HCT116 (cell line): Measurements from ENCODE around the gene AGK. TPM values are rescaled to one million over a fixed set of nuclear protein-coding genes. Genes with fewer than 3 reads are reported as not detected.

Experiments
- ATAC-seq: fragments of 200-7000 bp; cut with Tn5 transposase; 2 replicates; pipeline ENCODE4 v1.9.1; 2020; ENCODE audit warnings: mild to moderate bottlenecking, moderate library complexity
- BruUV-seq: library from RNA; stranded (reverse); fragments of 400-500 nt; replicated peaks from 2 replicates; lab custom pipeline; 2021; lab: Mats Ljungman, UMichigan
- CTCF ChIA-PET: fragments of 300-600 bp; sonication (Branson Sonifier 250); formaldehyde crosslinking; loops from one replicate; lab custom pipeline; 2021; ENCODE audit warnings: antibody characterized with exemption; lab: Charles Lee
- POLR2A ChIA-PET: fragments of 300-600, 350-600 bp; sonication (Branson Sonifier 250); formaldehyde crosslinking; loops from one replicate; lab custom pipeline; 2021; ENCODE audit warnings: antibody characterized with exemption; lab: Charles Lee
- RAD21 ChIA-PET, 2 experiments: fragments of 300-600 bp; sonication (Branson Sonifier 250); formaldehyde crosslinking; loops; one replicate each; lab custom pipeline; 2023; ENCODE audit warnings: low total read pairs in 2 of 2; ENCODE audit not compliant: uncharacterized antibody in 2 of 2, unreplicated experiment in 2 of 2, low non-redundant PET in 1 of 2; lab: Charles Lee
- DNase-seq: peaks from one replicate; pipeline ENCODE4 v3.0.0-alpha.2; 2010; ENCODE audit warnings: low read depth, low spot score
- H2AFZ ChIP-seq: fragments of 200-600 bp; shearing (Covaris generic), sonication (generic); 2 replicates; pipeline ENCODE4 v1.6.1; 2017; ENCODE audit warnings: low read depth, mixed run types, mixed read lengths, antibody characterized with exemption, low read length; ENCODE audit not compliant: poor library complexity, severe bottlenecking
- H3K27ac ChIP-seq: 2 replicates; pipeline ENCODE4 v1.5.1; 2012; ENCODE audit warnings: low read depth, low read length
- H3K27me3 ChIP-seq: fragments of 200-600 bp; sonication (generic); 2 replicates; pipeline ENCODE4 v1.6.1; 2016; ENCODE audit warnings: mixed run types, low read length, mixed read lengths; ENCODE audit not compliant: insufficient read depth
- H3K36me3 ChIP-seq, 2 experiments: fragments of 200-500 bp in 1 of 2; fragments of 200-600 bp in 1 of 2; sonication (Bioruptor generic) in 1 of 2; sonication (generic) in 1 of 2; 2 replicates each; pipeline versions ENCODE4 v1.5.1 to v1.6.1; 2014 to 2016; ENCODE audit warnings: low read length in 2 of 2, inconsistent platforms in 1 of 2, mixed read lengths in 1 of 2, mixed run types in 1 of 2; ENCODE audit not compliant: insufficient read depth in 2 of 2, control insufficient read depth in 1 of 2
- H3K4me1 ChIP-seq, 2 experiments: fragments of 200-600 bp in 1 of 2; sonication (generic) in 1 of 2; 2 replicates each; pipeline versions ENCODE4 v1.5.1 to v1.6.1; 2012 to 2017; ENCODE audit warnings: low read length in 2 of 2, inconsistent platforms in 1 of 2, mild to moderate bottlenecking in 1 of 2, mixed read lengths in 1 of 2, mixed run types in 1 of 2, moderate library complexity in 1 of 2; ENCODE audit not compliant: insufficient read depth in 2 of 2, control insufficient read depth in 1 of 2
- H3K4me2 ChIP-seq: fragments of 200-600 bp; sonication (generic); 2 replicates; pipeline ENCODE4 v1.6.1; 2017; ENCODE audit warnings: mixed run types, low read length, mixed read lengths
- H3K4me3 ChIP-seq, 2 experiments: fragments of 200-600 bp in 1 of 2; sonication (generic) in 1 of 2; replicated peaks in 1 of 2; 2 replicates each; pipeline ENCODE4 v1.5.1; 2011 to 2016; ENCODE audit warnings: low read length in 2 of 2, control low read depth in 1 of 2, low read depth in 1 of 2, mild to moderate bottlenecking in 1 of 2, mixed read lengths in 1 of 2, mixed run types in 1 of 2
- H3K79me2 ChIP-seq: fragments of 200-600 bp; sonication (generic); 2 replicates; pipeline ENCODE4 v1.6.1; 2017; ENCODE audit warnings: mild to moderate bottlenecking, mixed run types, low read length, moderate library complexity, mixed read lengths; ENCODE audit not compliant: insufficient read depth
- H3K9ac ChIP-seq: fragments of 200-600 bp; sonication (generic); 2 replicates; pipeline ENCODE4 v1.6.1; 2016; ENCODE audit warnings: low read length, mixed read lengths
- H3K9me2 ChIP-seq: fragments of 200-600 bp; sonication (generic), shearing (Covaris generic); 2 replicates; pipeline ENCODE4 v1.6.1; 2017; ENCODE audit warnings: mixed run types, mild to moderate bottlenecking, moderate library complexity; ENCODE audit not compliant: insufficient read depth
- H3K9me3 ChIP-seq, 2 experiments: fragments of 200-500 bp in 1 of 2; fragments of 200-600 bp in 1 of 2; sonication (Bioruptor generic) in 1 of 2; sonication (generic) in 1 of 2; 2 replicates each; pipeline ENCODE4 v1.6.1; 2014 to 2017; ENCODE audit warnings: low read length in 2 of 2, mixed read lengths in 2 of 2, inconsistent platforms in 1 of 2, low read depth in 1 of 2, mild to moderate bottlenecking in 1 of 2, mixed run types in 1 of 2, moderate library complexity in 1 of 2; ENCODE audit not compliant: control insufficient read depth in 1 of 2, insufficient read depth in 1 of 2
- H4K20me1 ChIP-seq: fragments of 200-600 bp; sonication (generic), shearing (Covaris generic); 2 replicates; pipeline ENCODE4 v1.6.1; 2017; ENCODE audit warnings: mixed run types, mild to moderate bottlenecking, moderate library complexity; ENCODE audit not compliant: insufficient read depth
- CTCF ChIP-seq, 3 experiments: fragments of 200-600 bp in 1 of 3; sonication (generic) in 1 of 3; IDR thresholded peaks in 2 of 3; conservative IDR thresholded peaks in 1 of 3; 2 replicates each; pipeline ENCODE4 v1.5.1; 2012 to 2017; ENCODE audit warnings: low read depth in 2 of 3, low read length in 2 of 3, antibody characterized with exemption in 1 of 3, borderline replicate concordance in 1 of 3, control low read depth in 1 of 3, mild to moderate bottlenecking in 1 of 3, mixed read lengths in 1 of 3, mixed run types in 1 of 3, moderate library complexity in 1 of 3; ENCODE audit not compliant: insufficient read depth in 1 of 3
- ELF1 ChIP-seq: IDR thresholded peaks from 2 replicates; pipeline ENCODE4 v1.6.1; 2012; ENCODE audit warnings: low read depth, borderline replicate concordance
- EZH2phosphoT487 ChIP-seq: fragments of 200-600 bp; IDR thresholded peaks from 2 replicates; pipeline ENCODE4 v1.6.1; 2018; ENCODE audit warnings: antibody characterized with exemption, borderline replicate concordance
- FOSL1 ChIP-seq: IDR thresholded peaks from 2 replicates; pipeline ENCODE4 v1.6.1; 2012; ENCODE audit warnings: low read depth
- JUND ChIP-seq: IDR thresholded peaks from 2 replicates; pipeline ENCODE4 v1.6.1; 2012
- POLR2A ChIP-seq: IDR thresholded peaks from 2 replicates; pipeline ENCODE4 v1.7.0; 2011; ENCODE audit warnings: borderline replicate concordance; ENCODE audit not compliant: insufficient read depth, insufficient read length; ENCODE audit errors: extremely low read depth
- RAD21 ChIP-seq: IDR thresholded peaks from 2 replicates; pipeline ENCODE4 v1.6.1; 2012; ENCODE audit warnings: low read depth, mild to moderate bottlenecking
- REST ChIP-seq: IDR thresholded peaks from 2 replicates; pipeline ENCODE4 v1.6.1; 2012; ENCODE audit warnings: low read depth
- SP1 ChIP-seq: IDR thresholded peaks from 2 replicates; pipeline ENCODE4 v1.6.1; 2012; ENCODE audit warnings: low read depth
- SRF ChIP-seq: IDR thresholded peaks from 2 replicates; pipeline ENCODE4 v1.6.1; 2012; ENCODE audit warnings: low read depth
- ZBTB33 ChIP-seq: IDR thresholded peaks from 2 replicates; pipeline ENCODE4 v1.6.1; 2011; ENCODE audit warnings: mild to moderate bottlenecking, low read length, moderate library complexity; ENCODE audit not compliant: insufficient replicate concordance; ENCODE audit errors: extremely low read depth
- ZFX ChIP-seq: fragments of 450-650 bp; IDR thresholded peaks from 2 replicates; pipeline ENCODE4 v1.6.1; 2017
- intact Hi-C: fragments of 100-400 bp; cut with micrococcal nuclease; formaldehyde crosslinking; loops from 2 replicates; pipeline ENCODE4 v1.10.0; 2022
- total RNA-seq: library from RNA; stranded (reverse); gene quantifications from one replicate; pipeline ENCODE4 v1.2.1, GENCODE V29; 2021; ENCODE audit not compliant: unreplicated experiment
- TF ChIP-seq, protein P1 (sequence below): IDR thresholded peaks from 2 replicates; pipeline ENCODE4 v1.6.1; 2012

Gene AGK
- total RNA-seq, 1 experiment from 2014 or later, result 36.3 TPM

- H3K4me2 ChIP-seq, result no peak overlapping the region
- H2AFZ ChIP-seq, result no peak overlapping the region
- H3K27ac ChIP-seq, result no peak overlapping the region
- RAD21 ChIA-PET, result no interaction called here
- no peak for TF ChIP-seq ZFX
- TF ChIP-seq, protein P1, sequence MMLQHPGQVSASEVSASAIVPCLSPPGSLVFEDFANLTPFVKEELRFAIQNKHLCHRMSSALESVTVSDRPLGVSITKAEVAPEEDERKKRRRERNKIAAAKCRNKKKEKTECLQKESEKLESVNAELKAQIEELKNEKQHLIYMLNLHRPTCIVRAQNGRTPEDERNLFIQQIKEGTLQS, result no peak
- no peak for TF ChIP-seq ELF1
- TF ChIP-seq RAD21, result no peak
- no peak for TF ChIP-seq EZH2phosphoT487
- TF ChIP-seq ZBTB33, result no peak
- TF ChIP-seq FOSL1, result no peak
- no peak for TF ChIP-seq POLR2A
- no peak for TF ChIP-seq SP1
- no peak for TF ChIP-seq CTCF (IDR thresholded peaks at IDR 0.05 in 2 of 3, conservative IDR thresholded peaks at IDR 0.05 in 1 of 3; ENCODE audit: borderline replicate concordance in 1 of 3, insufficient read depth in 1 of 3, low read depth in 2 of 3, low read length in 2 of 3)
- TF ChIP-seq JUND, result no peak
- TF ChIP-seq SRF, result no peak
- no peak for TF ChIP-seq REST
- intact Hi-C loops, result no loop called here
- no peaks in the 10 kb centered on the region for H3K9me2 ChIP-seq
- no peaks in the 10 kb centered on the region; the same call in 1 of the 2 replicates for H3K79me2 ChIP-seq
- no peaks in the 10 kb centered on the region for H3K27me3 ChIP-seq
- no TSS peak for BruUV-seq
- POLR2A ChIA-PET, result no interaction called here
- peaks cover 0 to 17% of the 10 kb centered on the region in 2 experiments; a peak in 1 of 4 replicates for H3K36me3 ChIP-seq
- DNase-seq (no peak), ATAC-seq (no peak)
- no peak overlapping the region for H3K9ac ChIP-seq
- CTCF ChIA-PET, result no interaction called here
- H3K4me1 ChIP-seq, result no peaks in the 10 kb centered on the region
- H3K9me3 ChIP-seq, result no peaks in the 10 kb centered on the region
- peaks cover 2% of the 10 kb centered on the region; the same call in 1 of the 2 replicates for H4K20me1 ChIP-seq
- H3K4me3 ChIP-seq, result no peak overlapping the region
Measured at GRCh38 chr7:141567432-141567831, 16.2 kb downstream of the AGK start.
